Ascending aorta (tissue), 2 donors: Measurements from ENCODE around the gene UBL7. TPM values are rescaled to one million over a fixed set of nuclear protein-coding genes. Genes with fewer than 3 reads are reported as not detected.

Source experiments
- DNase-seq, 2 donors: peaks; one replicate each; pipeline ENCODE4 v3.0.0-alpha.2; 2019; ENCODE audit warnings: low spot score in 2 of 2
- H3K27ac ChIP-seq, 2 donors: fragments of 200-600 bp; sonication (generic); one replicate each; pipeline ENCODE4 v1.5.1; 2016 to 2017; ENCODE audit warnings: mild to moderate bottlenecking in 1 of 2
- H3K27me3 ChIP-seq: fragments of 200-600 bp; sonication (generic); one replicate; pipeline ENCODE4 v1.5.1; 2017
- H3K36me3 ChIP-seq, 2 donors: fragments of 200-600 bp; sonication (generic); one replicate each; pipeline ENCODE4 v1.5.1; 2016
- H3K4me1 ChIP-seq, 2 donors: fragments of 200-600 bp; sonication (generic); one replicate each; pipeline ENCODE4 v1.5.1; 2016 to 2017; ENCODE audit warnings: mild to moderate bottlenecking in 1 of 2
- H3K4me3 ChIP-seq, 2 donors: fragments of 200-600 bp; sonication (generic); one replicate each; pipeline ENCODE4 v1.5.1; 2016 to 2017; ENCODE audit warnings: mild to moderate bottlenecking in 1 of 2
- H3K9me3 ChIP-seq, 2 donors: fragments of 200-600 bp; sonication (generic); one replicate each; pipeline ENCODE4 v1.5.1; 2016
- intact Hi-C: fragments of 100-400 bp; cut with DNase I; formaldehyde crosslinking; loops from one replicate; pipeline ENCODE4 v1.15.1; 2023
- total RNA-seq: library from RNA; depleted of rRNA; stranded (reverse); fragments of >200 nt; gene quantifications from one replicate; pipeline ENCODE4 v1.1.0, GENCODE V29; 2016
- TF ChIP-seq, protein P1 (sequence below), 3 experiments: fragments of 200-600 bp in 2 of 3; fragments of 450-650 bp in 1 of 3; sonication (generic) in 2 of 3; IDR thresholded peaks; one replicate each; pipeline ENCODE4 v1.5.1; 2016 to 2019; ENCODE audit warnings: antibody characterized with exemption in 3 of 3, mild to moderate bottlenecking in 1 of 3, moderate library complexity in 1 of 3

Gene UBL7, protein sequence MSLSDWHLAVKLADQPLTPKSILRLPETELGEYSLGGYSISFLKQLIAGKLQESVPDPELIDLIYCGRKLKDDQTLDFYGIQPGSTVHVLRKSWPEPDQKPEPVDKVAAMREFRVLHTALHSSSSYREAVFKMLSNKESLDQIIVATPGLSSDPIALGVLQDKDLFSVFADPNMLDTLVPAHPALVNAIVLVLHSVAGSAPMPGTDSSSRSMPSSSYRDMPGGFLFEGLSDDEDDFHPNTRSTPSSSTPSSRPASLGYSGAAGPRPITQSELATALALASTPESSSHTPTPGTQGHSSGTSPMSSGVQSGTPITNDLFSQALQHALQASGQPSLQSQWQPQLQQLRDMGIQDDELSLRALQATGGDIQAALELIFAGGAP
- total RNA-seq = 63.4 TPM

DNA sequence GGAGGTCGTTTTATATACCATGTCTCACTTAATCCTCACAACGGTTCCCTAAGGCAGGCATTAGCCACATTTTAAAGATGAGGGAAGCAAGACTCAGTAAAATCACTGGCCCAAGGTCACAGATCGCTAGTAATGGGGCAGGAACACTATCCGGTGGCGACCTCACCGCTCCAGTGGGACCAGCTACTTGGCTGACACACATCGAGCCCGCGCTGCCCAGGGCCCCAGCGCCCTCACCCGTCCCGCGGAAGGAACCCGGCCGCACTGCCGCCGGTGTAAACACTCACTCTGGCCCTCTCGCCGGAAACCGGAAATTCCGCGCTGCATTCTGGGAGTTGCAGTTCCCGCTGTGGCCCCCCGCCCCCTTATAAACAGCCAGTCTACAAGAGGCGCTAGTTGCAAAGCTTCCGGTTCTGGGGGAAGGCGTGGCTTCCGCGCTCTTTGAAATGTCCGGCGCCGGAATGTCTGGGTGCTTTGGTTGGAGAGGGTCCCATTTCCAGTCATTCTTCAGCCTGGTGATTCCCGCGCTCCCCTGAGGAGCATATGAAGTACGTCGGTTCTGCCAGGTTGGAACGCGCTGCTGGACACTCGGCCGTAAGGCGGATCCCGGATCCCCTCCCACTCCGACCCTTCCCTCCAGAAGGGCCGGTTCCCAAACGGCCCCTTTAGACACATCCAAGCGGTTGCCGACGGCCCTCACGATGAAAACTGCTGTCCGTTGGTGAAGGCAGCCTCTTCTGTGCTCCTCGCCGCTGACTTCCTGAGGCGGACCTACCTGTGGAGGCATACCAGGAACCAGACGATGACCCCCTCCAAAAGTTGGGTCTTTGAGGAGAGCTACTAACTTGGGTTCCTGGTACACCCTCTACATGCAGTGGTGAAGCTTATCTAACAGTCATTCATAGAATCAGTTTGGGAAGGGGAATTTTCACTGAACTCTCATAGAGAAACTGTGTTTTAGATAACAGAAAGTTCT, at the start of gene UBL7:
UBL7 (minus strand) TSS at position 290 of the 976 bp plus-strand sequence. CDS start 2,293 bp downstream, outside the sequence.
- Histone ChIP-seq H3K4me1 (peaks cover 6 to 9% of the 10 kb centered on the region in 2 donors), H3K36me3 (peaks cover 8 to 21% of the 10 kb centered on the region in 2 donors), H3K27ac (peak within 1 kb of the TSS; percentile 68 to 79), H3K27me3 (no peaks in the 10 kb centered on the region), H3K4me3 (peak within 1 kb of the TSS; percentile 65 to 70), H3K9me3 (no peaks in the 10 kb centered on the region)
- TF ChIP-seq, protein P1, sequence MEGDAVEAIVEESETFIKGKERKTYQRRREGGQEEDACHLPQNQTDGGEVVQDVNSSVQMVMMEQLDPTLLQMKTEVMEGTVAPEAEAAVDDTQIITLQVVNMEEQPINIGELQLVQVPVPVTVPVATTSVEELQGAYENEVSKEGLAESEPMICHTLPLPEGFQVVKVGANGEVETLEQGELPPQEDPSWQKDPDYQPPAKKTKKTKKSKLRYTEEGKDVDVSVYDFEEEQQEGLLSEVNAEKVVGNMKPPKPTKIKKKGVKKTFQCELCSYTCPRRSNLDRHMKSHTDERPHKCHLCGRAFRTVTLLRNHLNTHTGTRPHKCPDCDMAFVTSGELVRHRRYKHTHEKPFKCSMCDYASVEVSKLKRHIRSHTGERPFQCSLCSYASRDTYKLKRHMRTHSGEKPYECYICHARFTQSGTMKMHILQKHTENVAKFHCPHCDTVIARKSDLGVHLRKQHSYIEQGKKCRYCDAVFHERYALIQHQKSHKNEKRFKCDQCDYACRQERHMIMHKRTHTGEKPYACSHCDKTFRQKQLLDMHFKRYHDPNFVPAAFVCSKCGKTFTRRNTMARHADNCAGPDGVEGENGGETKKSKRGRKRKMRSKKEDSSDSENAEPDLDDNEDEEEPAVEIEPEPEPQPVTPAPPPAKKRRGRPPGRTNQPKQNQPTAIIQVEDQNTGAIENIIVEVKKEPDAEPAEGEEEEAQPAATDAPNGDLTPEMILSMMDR (IDR thresholded peaks at IDR 0.05) = peak in 1 of 3 experiments; percentile 21
- intact Hi-C loops = loop anchor here (1.0 to 10.0 kb wide), 4 partner anchors 79 to 469 kb away; partner anchors contain the start of genes CLK3, EDC3, PML and STOML1
- peak; percentile 95 to 99 for DNase-seq

DNA sequence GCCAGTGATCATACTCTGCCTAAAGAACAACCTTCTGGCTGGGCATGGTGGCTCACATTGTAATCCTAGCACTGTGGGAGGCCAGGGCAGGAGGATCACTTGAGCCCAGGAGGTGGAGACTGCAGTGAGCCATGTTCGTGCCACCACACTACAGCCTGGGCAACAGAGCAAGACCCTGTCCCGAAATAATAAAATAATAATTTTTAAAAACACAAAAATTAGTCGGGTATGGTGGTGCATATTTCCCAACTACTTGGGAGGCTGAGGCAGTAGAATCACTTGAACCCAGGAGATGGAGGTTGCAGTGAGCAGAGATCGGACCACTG, 45.5 kb upstream of the UBL7 start:
- Histone ChIP-seq H3K4me3 (no peak overlapping the region), H3K27me3 (no peaks in the 10 kb centered on the region), H3K36me3 (no peaks in the 10 kb centered on the region), H3K27ac (no peak overlapping the region), H3K4me1 (no peaks in the 10 kb centered on the region), H3K9me3 (no peaks in the 10 kb centered on the region)
- TF ChIP-seq, protein P1 (IDR thresholded peaks at IDR 0.05) = no peak
- DNase-seq = no peak
- intact Hi-C loops = no loop called here

DNA sequence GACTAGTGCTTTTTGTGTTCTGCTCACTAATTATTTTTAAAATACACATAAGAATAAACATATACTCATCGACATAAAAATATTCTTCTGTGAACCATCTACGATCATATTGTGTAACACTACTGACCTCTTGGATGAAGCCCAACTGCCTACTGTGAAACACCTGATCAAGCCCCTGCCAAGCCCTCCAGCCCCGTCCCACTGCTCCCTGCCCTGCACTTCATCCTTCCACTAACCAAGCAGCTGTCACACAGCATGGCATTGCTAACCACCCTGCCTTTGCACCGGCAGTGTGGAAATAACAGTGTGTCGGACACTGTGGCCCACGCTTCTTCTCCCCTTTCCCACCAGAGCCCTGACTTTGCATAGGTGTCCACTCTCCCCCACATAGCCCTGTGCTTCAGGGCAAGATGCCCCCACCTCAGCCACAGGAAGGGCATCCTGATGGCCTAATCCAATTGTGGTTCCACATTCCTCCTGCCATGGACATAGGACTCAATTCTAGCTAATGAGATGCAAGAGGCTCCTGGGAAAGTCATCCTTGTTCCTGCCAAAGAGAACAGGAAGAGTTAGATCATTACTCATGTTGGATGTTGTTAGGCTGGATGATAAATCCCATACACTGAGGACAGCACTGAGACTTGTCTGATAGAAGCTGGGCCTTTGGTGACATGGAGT, 45.0 kb upstream of the UBL7 start:
- intact Hi-C loops = no loop called here
- no peak for DNase-seq

DNA sequence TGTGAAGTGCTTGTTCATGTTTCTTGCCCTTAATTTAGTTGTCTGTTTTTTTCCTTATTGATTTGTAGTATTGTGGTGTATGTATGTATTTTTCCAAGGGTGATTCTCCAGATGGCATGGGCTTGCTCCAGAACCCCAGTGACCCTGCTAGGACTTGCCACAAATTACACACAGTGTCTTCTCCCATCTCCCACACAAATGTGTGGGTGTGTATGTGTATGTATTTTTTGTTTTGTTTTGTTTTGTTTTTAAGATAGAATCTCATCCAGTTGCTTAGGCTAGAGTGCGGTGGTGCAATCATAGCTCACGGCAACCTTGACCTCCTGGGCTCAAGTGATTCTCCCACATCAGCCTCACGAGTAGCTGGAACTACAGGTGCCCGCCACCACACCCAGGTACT, 43.9 kb upstream of the UBL7 start:
- H3K9me3 ChIP-seq = no peaks in the 10 kb centered on the region
- no peaks in the 10 kb centered on the region for H3K27me3 ChIP-seq
- no peak overlapping the region for H3K4me3 ChIP-seq
- no peak for DNase-seq
- TF ChIP-seq, protein P1 (IDR thresholded peaks at IDR 0.05) = no peak
- H3K4me1 ChIP-seq = no peaks in the 10 kb centered on the region
- H3K27ac ChIP-seq = no peak overlapping the region
- intact Hi-C loops = no loop called here
- no peaks in the 10 kb centered on the region for H3K36me3 ChIP-seq

More for the DNA sequence above, 45.0 kb upstream of the UBL7 start:
- Histone ChIP-seq H3K36me3 (no peaks in the 10 kb centered on the region), H3K4me3 (no peak overlapping the region), H3K9me3 (no peaks in the 10 kb centered on the region), H3K27ac (no peak overlapping the region), H3K27me3 (no peaks in the 10 kb centered on the region), H3K4me1 (no peaks in the 10 kb centered on the region)
- TF ChIP-seq, protein P1 (IDR thresholded peaks at IDR 0.05) = no peak

DNA sequence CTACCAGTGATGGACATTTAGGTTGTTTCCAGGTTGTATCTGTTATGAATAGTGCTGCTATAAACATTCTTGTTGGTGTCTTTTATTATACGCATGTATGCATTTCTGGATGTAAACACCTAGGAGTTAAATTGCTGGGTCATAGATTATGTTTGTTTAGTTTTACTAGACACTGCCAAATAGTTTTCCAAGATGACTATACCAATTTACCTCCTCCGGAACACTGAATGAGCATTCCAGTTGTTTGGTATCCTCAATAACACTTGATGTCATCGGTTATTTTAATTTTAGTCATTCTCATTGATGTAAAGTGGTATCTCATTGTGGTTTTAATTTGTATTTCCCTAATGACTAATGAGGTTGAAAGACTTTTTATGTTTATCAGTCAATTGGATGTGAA, 43.5 kb upstream of the UBL7 start:
- Histone ChIP-seq H3K9me3 (no peaks in the 10 kb centered on the region), H3K36me3 (no peaks in the 10 kb centered on the region), H3K27ac (no peak overlapping the region), H3K4me3 (no peak overlapping the region), H3K27me3 (no peaks in the 10 kb centered on the region), H3K4me1 (no peaks in the 10 kb centered on the region)
- intact Hi-C loops = no loop called here
- TF ChIP-seq, protein P1 (IDR thresholded peaks at IDR 0.05) = no peak
- no peak for DNase-seq
